GM13976 (cell line): ENCODE measurements around the gene TSACC.
"Not testable (repeated sequence)": the region's sequence is repeated elsewhere in the genome, so short reads cannot be mapped to it uniquely, and the experiment has no call there.

Experiments
- DNase-seq: peaks from one replicate; pipeline ENCODE4 v3.0.0; 2012; ENCODE audit warnings: low spot score
- in situ Hi-C: fragments of 300-500 bp; cut with MboI; formaldehyde crosslinking; loops from one replicate; pipeline ENCODE4 v1.12.0; 2022; ENCODE audit warnings: low sequenced_read_pairs, mixed read lengths, inconsistent platforms; ENCODE audit not compliant: unreplicated experiment
- TF ChIP-seq, protein P1 (sequence below): IDR thresholded peaks from 2 replicates; pipeline ENCODE4 v1.5.1; 2012; ENCODE audit warnings: borderline replicate concordance, mild to moderate bottlenecking; ENCODE audit not compliant: insufficient read depth; ENCODE audit errors: extremely low read depth, missing control alignments, control extremely low read depth

TSACC gene

DNA sequence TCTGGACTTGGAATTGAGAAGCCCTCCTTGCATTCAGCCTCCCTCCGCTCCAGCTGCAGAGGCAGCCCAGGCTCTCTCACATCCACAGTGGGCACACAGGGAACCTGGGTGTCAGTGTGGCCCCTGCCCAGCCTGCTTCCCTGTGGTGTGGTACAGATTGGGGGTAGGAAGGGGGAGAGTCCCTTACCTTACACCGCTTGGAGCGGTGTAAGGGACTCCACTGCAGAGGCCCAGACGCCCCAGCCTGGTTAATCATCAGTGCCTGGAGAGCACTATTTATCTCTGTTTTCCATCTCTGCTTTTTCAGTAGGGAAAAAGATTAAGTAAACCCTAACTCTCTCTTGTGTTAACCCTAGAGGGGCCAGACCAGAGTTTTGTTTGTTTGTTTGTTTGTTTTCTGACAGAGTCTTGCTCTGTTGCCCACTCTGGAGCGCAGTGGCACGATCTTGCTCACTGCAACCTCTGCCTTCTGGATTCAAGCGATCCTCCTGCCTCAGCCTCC, 29.9 kb downstream of the TSACC start:
- in situ Hi-C loops, result no loop called here
- no peak for DNase-seq
- TF ChIP-seq, protein P1, sequence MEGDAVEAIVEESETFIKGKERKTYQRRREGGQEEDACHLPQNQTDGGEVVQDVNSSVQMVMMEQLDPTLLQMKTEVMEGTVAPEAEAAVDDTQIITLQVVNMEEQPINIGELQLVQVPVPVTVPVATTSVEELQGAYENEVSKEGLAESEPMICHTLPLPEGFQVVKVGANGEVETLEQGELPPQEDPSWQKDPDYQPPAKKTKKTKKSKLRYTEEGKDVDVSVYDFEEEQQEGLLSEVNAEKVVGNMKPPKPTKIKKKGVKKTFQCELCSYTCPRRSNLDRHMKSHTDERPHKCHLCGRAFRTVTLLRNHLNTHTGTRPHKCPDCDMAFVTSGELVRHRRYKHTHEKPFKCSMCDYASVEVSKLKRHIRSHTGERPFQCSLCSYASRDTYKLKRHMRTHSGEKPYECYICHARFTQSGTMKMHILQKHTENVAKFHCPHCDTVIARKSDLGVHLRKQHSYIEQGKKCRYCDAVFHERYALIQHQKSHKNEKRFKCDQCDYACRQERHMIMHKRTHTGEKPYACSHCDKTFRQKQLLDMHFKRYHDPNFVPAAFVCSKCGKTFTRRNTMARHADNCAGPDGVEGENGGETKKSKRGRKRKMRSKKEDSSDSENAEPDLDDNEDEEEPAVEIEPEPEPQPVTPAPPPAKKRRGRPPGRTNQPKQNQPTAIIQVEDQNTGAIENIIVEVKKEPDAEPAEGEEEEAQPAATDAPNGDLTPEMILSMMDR, result no peak

DNA sequence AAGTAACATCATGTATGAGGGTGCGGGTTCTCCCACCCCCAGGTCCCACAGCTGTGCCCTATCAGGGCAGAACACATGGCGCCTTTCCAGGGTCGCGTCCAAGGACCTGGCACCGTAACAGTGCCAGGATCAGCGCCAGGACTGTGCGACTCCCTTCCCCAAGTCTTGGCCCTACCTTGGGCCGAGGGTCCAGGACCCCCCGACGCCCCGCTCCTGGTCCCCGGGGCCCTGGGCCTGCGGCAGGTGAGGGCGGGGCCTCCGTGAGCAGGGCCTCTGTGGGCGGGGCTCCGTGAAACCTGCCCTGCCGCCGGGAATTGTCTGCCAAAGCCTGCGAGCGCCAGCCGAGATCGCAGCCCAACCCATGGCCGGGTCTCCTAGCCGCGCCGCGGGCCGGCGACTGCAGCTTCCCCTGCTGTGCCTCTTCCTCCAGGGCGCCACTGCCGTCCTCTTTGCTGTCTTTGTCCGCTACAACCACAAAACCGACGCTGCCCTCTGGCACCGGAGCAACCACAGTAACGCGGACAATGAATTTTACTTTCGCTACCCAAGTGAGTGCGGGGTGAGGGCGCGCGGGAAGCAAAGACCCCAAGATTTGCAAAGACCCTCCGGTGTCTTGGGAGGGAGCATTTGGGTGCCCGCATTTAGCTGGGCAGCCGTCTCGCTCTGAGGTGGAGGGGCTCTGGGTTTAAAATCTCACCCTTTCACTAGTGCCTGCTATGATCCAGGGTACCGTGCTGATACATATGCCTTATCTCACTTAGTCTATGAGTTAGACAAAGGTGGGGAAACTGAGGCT, 30.8 kb downstream of the TSACC start, which contains the start of gene RHBG:
RHBG (plus strand) TSS at position 323 of the 796 bp plus-strand sequence; CDS start at position 362, 39 bp downstream.
- no peak for DNase-seq
- TF ChIP-seq, protein P1, result no peak
- in situ Hi-C loops, result no loop called here

GRCh38 chr1:156369685-156370286, 31.5 kb downstream of the TSACC start:
- in situ Hi-C loops, DNase-seq: not testable (repeated sequence)

- DNase-seq, result peak; percentile 10
- TF ChIP-seq, protein P1, result no peak
- in situ Hi-C loops, result no loop called here
Observed at GRCh38 chr1:156371553-156372264, 33.4 kb downstream of the TSACC start.

DNA sequence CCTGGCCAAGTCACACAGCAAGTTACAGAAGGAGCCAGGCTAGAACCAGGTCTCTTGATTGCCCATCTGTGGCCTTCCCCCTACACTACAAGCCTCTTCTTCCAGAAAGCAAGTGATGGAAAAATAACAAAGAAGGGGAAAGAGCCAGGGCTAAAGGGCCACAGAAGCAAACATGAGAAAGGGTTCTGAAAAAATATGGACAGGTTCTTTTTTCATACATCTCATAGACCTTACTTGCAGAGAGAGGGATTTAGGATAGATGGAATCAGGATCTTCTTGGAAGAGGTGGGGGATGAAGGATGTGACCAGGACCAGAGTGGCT, 33.9 kb downstream of the TSACC start:
- DNase-seq, result no peak
- in situ Hi-C loops, result no loop called here
- TF ChIP-seq, protein P1, result no peak

- TF ChIP-seq, protein P1, result no peak
- in situ Hi-C loops, result no loop called here
- no peak for DNase-seq
Observed at GRCh38 chr1:156372876-156373275, 34.5 kb downstream of the TSACC start.
